HL-60 (cell line): ENCODE measurements around the gene EEF2K.

Source experiments
- CTCF ChIP-seq: IDR thresholded peaks from one replicate; pipeline ENCODE4 v1.5.1; 2011; ENCODE audit warnings: low read length, control low read depth, inconsistent platforms; ENCODE audit not compliant: insufficient read depth
- REST ChIP-seq: IDR thresholded peaks from 2 replicates; pipeline ENCODE4 v1.6.1; 2012; ENCODE audit warnings: low read depth; ENCODE audit not compliant: insufficient replicate concordance

- TF ChIP-seq CTCF (no peak), REST (no peak)
These were observed 30.0 kb downstream of the EEF2K start for GRCh38 chr16:22235839-22236745.
